Brain pericyte (primary cell): ENCODE data around the gene VAMP2.

ENCODE experiments used
- DNase-seq: peaks from one replicate; pipeline ENCODE4 v3.0.0-alpha.2; 2012; ENCODE audit warnings: low read depth, low spot score

The VAMP2 gene

GRCh38 chr17:8142887-8143580 is 19.7 kb downstream of the VAMP2 start:
- DNase-seq = no peak

- no peak for DNase-seq
Measured at GRCh38 chr17:8142158-8142886, 20.4 kb downstream of the VAMP2 start.

GRCh38 chr17:8141741-8142140 is 21.0 kb downstream of the VAMP2 start:
- no peak for DNase-seq

- DNase-seq = no peak
Measured at GRCh38 chr17:8141045-8141444, 21.7 kb downstream of the VAMP2 start.

- DNase-seq = no peak
Measured at GRCh38 chr17:8140065-8141029, 22.4 kb downstream of the VAMP2 start.

- peak; percentile 93 for DNase-seq
Measured at GRCh38 chr17:8138672-8139371, 23.9 kb downstream of the VAMP2 start.

GRCh38 chr17:8138374-8138671 is 24.4 kb downstream of the VAMP2 start:
- DNase-seq = no peak

GRCh38 chr17:8137645-8138373 is 24.9 kb downstream of the VAMP2 start:
- DNase-seq = no peak

- no peak for DNase-seq
Measured at GRCh38 chr17:8133941-8134340, 28.8 kb downstream of the VAMP2 start.

GRCh38 chr17:8133399-8133798 is 29.3 kb downstream of the VAMP2 start:
- no peak for DNase-seq

GRCh38 chr17:8131844-8132441 is 30.8 kb downstream of the VAMP2 start:
- no peak for DNase-seq

- no peak for DNase-seq
Measured at GRCh38 chr17:8128125-8128784, 34.5 kb downstream of the VAMP2 start.

GRCh38 chr17:8126491-8127066 is 36.2 kb downstream of the VAMP2 start:
- DNase-seq = no peak

GRCh38 chr17:8125947-8126490 is 36.7 kb downstream of the VAMP2 start:
- no peak for DNase-seq

GRCh38 chr17:8125154-8125946 is 37.4 kb downstream of the VAMP2 start:
- no peak for DNase-seq

- DNase-seq = no peak
Measured at GRCh38 chr17:8124350-8125153, 38.2 kb downstream of the VAMP2 start.

GRCh38 chr17:8123695-8124349 is 38.9 kb downstream of the VAMP2 start, which contains the start of gene HES7:
TSS of gene HES7 (minus strand) at chr17:8124106. CDS start at chr17:8124084, 22 bp downstream.
- no peak for DNase-seq
